ENCODE results near the gene NOM1.

Gene NOM1

GRCh38 chr7:156969972-156970420 lies 20.5 kb downstream of the NOM1 start:
- no peaks in the 10 kb centered on the region for H3K4me1 ChIP-seq (ENCODE audit: control insufficient read depth in 1 of 2, insufficient read depth in 1 of 2, low read depth in 1 of 2, low read length in 1 of 2)
- TF ChIP-seq CTCF (IDR thresholded peaks at IDR 0.05) = no peak
- no peak overlapping the region for H3K27ac ChIP-seq
- no peaks in the 10 kb centered on the region for H3K27me3 ChIP-seq
- peaks cover 33% of the 10 kb centered on the region for H3K36me3 ChIP-seq
- H3K4me3 ChIP-seq (ENCODE audit: low read depth in 1 of 2, low read length in 1 of 2) = no peak overlapping the region
- no peaks in the 10 kb centered on the region for H3K9me3 ChIP-seq

- TF ChIP-seq CTCF (IDR thresholded peaks at IDR 0.05) = no peak
- Histone ChIP-seq H3K4me1 (ENCODE audit: control insufficient read depth in 1 of 2, insufficient read depth in 1 of 2, low read depth in 1 of 2, low read length in 1 of 2) (no peaks in the 10 kb centered on the region), H3K9me3 (no peaks in the 10 kb centered on the region), H3K36me3 (no peaks in the 10 kb centered on the region), H3K27ac (no peak overlapping the region), H3K27me3 (no peaks in the 10 kb centered on the region), H3K4me3 (ENCODE audit: low read depth in 1 of 2, low read length in 1 of 2) (no peak overlapping the region)
Measured at GRCh38 chr7:156975620-156976019, 26.1 kb downstream of the NOM1 start.

- TF ChIP-seq CTCF (IDR thresholded peaks at IDR 0.05) = no peak
- Histone ChIP-seq H3K9me3 (no peaks in the 10 kb centered on the region), H3K4me3 (ENCODE audit: low read depth in 1 of 2, low read length in 1 of 2) (no peak overlapping the region), H3K36me3 (peaks cover 3% of the 10 kb centered on the region), H3K27ac (no peak overlapping the region), H3K4me1 (ENCODE audit: control insufficient read depth in 1 of 2, insufficient read depth in 1 of 2, low read depth in 1 of 2, low read length in 1 of 2) (no peaks in the 10 kb centered on the region), H3K27me3 (no peaks in the 10 kb centered on the region)
Measured at GRCh38 chr7:156979007-156979606, 29.6 kb downstream of the NOM1 start.

GRCh38 chr7:156979711-156980110 lies 30.2 kb downstream of the NOM1 start:
- no peak for TF ChIP-seq CTCF (IDR thresholded peaks at IDR 0.05)
- Histone ChIP-seq H3K27me3 (no peaks in the 10 kb centered on the region), H3K9me3 (no peaks in the 10 kb centered on the region), H3K36me3 (peaks cover 3% of the 10 kb centered on the region), H3K4me3 (ENCODE audit: low read depth in 1 of 2, low read length in 1 of 2) (no peak overlapping the region), H3K4me1 (ENCODE audit: control insufficient read depth in 1 of 2, insufficient read depth in 1 of 2, low read depth in 1 of 2, low read length in 1 of 2) (no peaks in the 10 kb centered on the region), H3K27ac (no peak overlapping the region)

- Histone ChIP-seq H3K4me3 (ENCODE audit: low read depth in 1 of 2, low read length in 1 of 2) (no peak overlapping the region), H3K36me3 (peaks cover 3% of the 10 kb centered on the region), H3K27ac (no peak overlapping the region), H3K4me1 (ENCODE audit: control insufficient read depth in 1 of 2, insufficient read depth in 1 of 2, low read depth in 1 of 2, low read length in 1 of 2) (peaks cover 3 to 5% of the 10 kb centered on the region in 2 experiments), H3K9me3 (no peaks in the 10 kb centered on the region), H3K27me3 (peaks cover 15% of the 10 kb centered on the region)
- no peak for TF ChIP-seq CTCF (IDR thresholded peaks at IDR 0.05)
Measured at GRCh38 chr7:156984174-156984891, 34.8 kb downstream of the NOM1 start.
